Activated CD8-positive, alpha-beta T cell treated with anti-CD3 and anti-CD28 coated beads for 36 hours (primary cell): ENCODE results near the gene B3GNT7. TPM values are rescaled to one million over a fixed set of nuclear protein-coding genes. Genes with fewer than 3 reads are reported as not detected.
A peak's percentile ranks its signal among the peaks of the same experiment; 100 is the strongest.

ENCODE experiments used
- ATAC-seq: fragments of 200-7000 bp; cut with Tn5 transposase; one replicate; pipeline ENCODE4 v1.10.0; 2021; ENCODE audit warnings: mild to moderate bottlenecking, moderate library complexity
- CTCF ChIA-PET: fragments of 350-600 bp; sonication (Branson Sonifier 250); formaldehyde crosslinking; loops from one replicate; lab custom pipeline; 2021; ENCODE audit warnings: antibody characterized with exemption; lab: Charles Lee
- POLR2A ChIA-PET: fragments of 350-600 bp; sonication (Branson Sonifier 250); formaldehyde crosslinking; loops from one replicate; lab custom pipeline; 2021; ENCODE audit warnings: antibody characterized with exemption; lab: Charles Lee
- DNase-seq: peaks from one replicate; pipeline ENCODE4 v3.0.0-alpha.2; 2020
- H3K27ac Mint-ChIP-seq: one replicate; pipeline ENCODE4 v1.8.0; 2021; ENCODE audit warnings: mild to moderate bottlenecking, mixed read lengths
- H3K27me3 Mint-ChIP-seq: one replicate; pipeline ENCODE4 v1.8.0; 2021; ENCODE audit warnings: mixed read lengths
- H3K36me3 Mint-ChIP-seq: one replicate; pipeline ENCODE4 v1.8.0; 2021; ENCODE audit warnings: low read depth, mixed read lengths
- H3K4me1 Mint-ChIP-seq: one replicate; pipeline ENCODE4 v1.8.0; 2021; ENCODE audit warnings: low read depth, mixed read lengths
- H3K4me3 Mint-ChIP-seq: one replicate; pipeline ENCODE4 v1.8.0; 2021; ENCODE audit warnings: mild to moderate bottlenecking, moderate library complexity, mixed read lengths
- H3K9me3 Mint-ChIP-seq: one replicate; pipeline ENCODE4 v1.8.0; 2021; ENCODE audit warnings: mixed read lengths
- intact Hi-C: fragments of 100-400 bp; cut with micrococcal nuclease; formaldehyde crosslinking; loops from one replicate; pipeline ENCODE4 v1.10.0; 2022
- total RNA-seq, 2 experiments: library from RNA; stranded (reverse); gene quantifications; one replicate each; pipeline ENCODE4 v1.2.3, GENCODE V29; 2021
- TF ChIP-seq, protein P1 (sequence below): fragments of 200-600 bp; IDR thresholded peaks from one replicate; pipeline ENCODE4 v1.8.0; 2022; ENCODE audit warnings: antibody characterized with exemption, mild to moderate bottlenecking

The B3GNT7 gene, protein sequence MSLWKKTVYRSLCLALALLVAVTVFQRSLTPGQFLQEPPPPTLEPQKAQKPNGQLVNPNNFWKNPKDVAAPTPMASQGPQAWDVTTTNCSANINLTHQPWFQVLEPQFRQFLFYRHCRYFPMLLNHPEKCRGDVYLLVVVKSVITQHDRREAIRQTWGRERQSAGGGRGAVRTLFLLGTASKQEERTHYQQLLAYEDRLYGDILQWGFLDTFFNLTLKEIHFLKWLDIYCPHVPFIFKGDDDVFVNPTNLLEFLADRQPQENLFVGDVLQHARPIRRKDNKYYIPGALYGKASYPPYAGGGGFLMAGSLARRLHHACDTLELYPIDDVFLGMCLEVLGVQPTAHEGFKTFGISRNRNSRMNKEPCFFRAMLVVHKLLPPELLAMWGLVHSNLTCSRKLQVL
- under 1 TPM in 1 of 2 experiments, not detected in 1; 0.29 TPM for total RNA-seq

DNA sequence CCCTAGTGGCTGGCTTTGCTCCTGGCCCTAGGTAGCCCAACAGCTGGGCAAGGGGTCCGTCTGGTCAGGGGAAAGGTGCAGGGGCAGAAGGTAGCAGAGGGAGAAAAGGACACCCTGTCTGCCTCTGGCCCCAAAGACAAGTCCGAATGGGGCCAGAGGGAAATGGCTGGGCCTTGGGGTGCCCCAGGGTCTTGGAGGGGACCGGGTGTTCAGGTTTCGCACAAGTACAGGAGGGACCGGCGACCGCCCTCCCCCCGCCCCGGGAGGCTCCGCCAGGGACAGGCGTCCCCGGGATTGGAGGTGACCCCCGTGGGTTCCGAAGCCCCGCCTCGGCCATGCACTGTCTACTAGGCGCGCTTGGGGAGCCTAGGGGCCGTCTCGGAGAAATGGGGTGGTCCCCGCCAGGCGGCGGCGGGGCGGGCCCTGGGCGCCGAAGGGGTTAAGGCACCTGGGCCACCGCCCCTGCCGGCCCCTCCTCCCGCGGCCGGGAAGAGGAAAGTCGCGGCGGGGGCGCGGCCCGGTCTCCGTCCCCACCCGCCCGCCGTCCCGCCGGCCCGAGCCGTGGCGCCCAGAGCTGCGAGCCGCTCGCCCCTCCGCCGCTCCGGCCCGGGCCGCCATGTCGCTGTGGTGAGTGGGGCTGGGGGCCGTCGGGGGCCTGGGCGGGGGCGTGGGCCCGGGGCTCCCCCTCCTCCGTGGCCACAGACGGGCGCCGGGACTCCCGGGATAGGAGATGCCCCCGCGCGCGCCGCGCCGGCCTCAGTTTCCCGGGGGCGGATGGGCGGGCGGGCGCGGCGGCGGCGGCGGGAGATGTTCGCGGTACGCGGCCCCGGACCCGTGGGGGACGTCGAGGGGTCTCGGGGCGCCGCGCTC lies at the start of gene B3GNT7:
B3GNT7 (plus strand) TSS at position 523 of the 870 bp plus-strand sequence; CDS start at position 617, 94 bp downstream.
- POLR2A ChIA-PET, result interaction anchor here (1.6 kb wide), 1 partner anchor 56 kb away, joined by 4 read pairs; no protein-coding TSS in a partner anchor
- peak within 1 kb of the TSS; percentile 50 for H3K4me3 Mint-ChIP-seq
- peak; percentile 6 for ATAC-seq

DNA sequence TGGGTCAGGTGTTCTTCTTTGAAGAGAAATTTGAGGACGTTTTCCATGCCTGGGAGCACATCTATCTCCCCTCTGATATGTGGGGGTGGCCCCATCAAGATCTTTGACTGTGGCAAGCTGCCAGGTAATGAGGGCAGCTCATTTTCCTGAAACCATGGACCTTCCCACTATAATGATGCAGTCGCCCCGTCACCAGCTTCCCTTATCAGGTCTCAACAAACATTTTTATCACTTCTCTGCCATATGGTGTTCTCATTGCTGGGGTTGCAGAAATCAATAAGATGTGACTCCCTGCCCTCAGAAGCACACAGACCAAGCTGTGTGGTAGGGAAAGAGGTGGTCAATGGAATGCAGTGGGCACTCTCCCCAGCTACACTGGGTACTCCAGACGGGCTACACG lies 48.4 kb upstream of the B3GNT7 start:
- intact Hi-C loops, result no loop called here
- ATAC-seq (no peak), DNase-seq (no peak)
- CTCF ChIA-PET, result interaction anchor here (0.8 kb wide), 1 partner anchor 15 kb away, joined by 3 read pairs; no protein-coding TSS in a partner anchor
- Mint-ChIP-seq H3K36me3 (no peaks in the 10 kb centered on the region), H3K27me3 (no peaks in the 10 kb centered on the region), H3K4me3 (no peak overlapping the region), H3K4me1 (no peaks in the 10 kb centered on the region), H3K27ac (no peak overlapping the region), H3K9me3 (no peaks in the 10 kb centered on the region)
- POLR2A ChIA-PET, result no interaction called here
- TF ChIP-seq, protein P1, sequence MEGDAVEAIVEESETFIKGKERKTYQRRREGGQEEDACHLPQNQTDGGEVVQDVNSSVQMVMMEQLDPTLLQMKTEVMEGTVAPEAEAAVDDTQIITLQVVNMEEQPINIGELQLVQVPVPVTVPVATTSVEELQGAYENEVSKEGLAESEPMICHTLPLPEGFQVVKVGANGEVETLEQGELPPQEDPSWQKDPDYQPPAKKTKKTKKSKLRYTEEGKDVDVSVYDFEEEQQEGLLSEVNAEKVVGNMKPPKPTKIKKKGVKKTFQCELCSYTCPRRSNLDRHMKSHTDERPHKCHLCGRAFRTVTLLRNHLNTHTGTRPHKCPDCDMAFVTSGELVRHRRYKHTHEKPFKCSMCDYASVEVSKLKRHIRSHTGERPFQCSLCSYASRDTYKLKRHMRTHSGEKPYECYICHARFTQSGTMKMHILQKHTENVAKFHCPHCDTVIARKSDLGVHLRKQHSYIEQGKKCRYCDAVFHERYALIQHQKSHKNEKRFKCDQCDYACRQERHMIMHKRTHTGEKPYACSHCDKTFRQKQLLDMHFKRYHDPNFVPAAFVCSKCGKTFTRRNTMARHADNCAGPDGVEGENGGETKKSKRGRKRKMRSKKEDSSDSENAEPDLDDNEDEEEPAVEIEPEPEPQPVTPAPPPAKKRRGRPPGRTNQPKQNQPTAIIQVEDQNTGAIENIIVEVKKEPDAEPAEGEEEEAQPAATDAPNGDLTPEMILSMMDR, result no peak

More for the DNA sequence above, at the start of gene B3GNT7:
- CTCF ChIA-PET, result interaction anchor here (1.2 to 3.4 kb wide), 2 partner anchors 11 to 168 kb away, joined by 3 to 12 read pairs; no protein-coding TSS in a partner anchor
- H3K27me3 Mint-ChIP-seq, result peaks cover 23% of the 10 kb centered on the region
- no peak for DNase-seq
- H3K36me3 Mint-ChIP-seq, result no peaks in the 10 kb centered on the region
- intact Hi-C loops, result no loop called here
- H3K27ac Mint-ChIP-seq, result peak within 1 kb of the TSS; percentile 46
- TF ChIP-seq, protein P1, result no peak
- H3K9me3 Mint-ChIP-seq, result no peaks in the 10 kb centered on the region
- H3K4me1 Mint-ChIP-seq, result peaks cover 21% of the 10 kb centered on the region

DNA sequence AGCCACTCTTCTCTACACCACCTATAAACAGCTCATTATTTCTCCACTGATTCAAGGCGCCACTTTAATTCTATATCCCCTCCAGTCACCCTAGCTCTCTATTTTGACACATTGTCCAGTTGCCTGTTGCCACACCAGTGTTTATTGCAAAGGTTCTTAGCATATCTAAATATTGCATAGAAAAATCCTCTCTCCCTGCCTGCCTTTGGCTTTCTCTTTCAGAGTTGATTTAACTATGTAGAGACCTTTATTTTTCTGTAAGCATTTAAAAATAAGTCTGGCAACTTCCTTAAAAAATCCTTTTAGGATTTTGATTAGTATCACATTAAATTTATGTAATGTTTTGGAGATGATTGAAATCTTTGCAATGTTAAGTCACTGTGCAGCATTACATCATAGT lies 47.9 kb upstream of the B3GNT7 start:
- Mint-ChIP-seq H3K4me3 (no peak overlapping the region), H3K27ac (no peak overlapping the region), H3K4me1 (no peaks in the 10 kb centered on the region), H3K36me3 (no peaks in the 10 kb centered on the region), H3K9me3 (no peaks in the 10 kb centered on the region), H3K27me3 (no peaks in the 10 kb centered on the region)
- DNase-seq (no peak), ATAC-seq (no peak)
- ChIA-PET CTCF (interaction anchor here (0.8 kb wide), 1 partner anchor 14 kb away, joined by 3 read pairs; no protein-coding TSS in a partner anchor), POLR2A (no interaction called here)
- TF ChIP-seq, protein P1, result no peak
- intact Hi-C loops, result no loop called here

DNA sequence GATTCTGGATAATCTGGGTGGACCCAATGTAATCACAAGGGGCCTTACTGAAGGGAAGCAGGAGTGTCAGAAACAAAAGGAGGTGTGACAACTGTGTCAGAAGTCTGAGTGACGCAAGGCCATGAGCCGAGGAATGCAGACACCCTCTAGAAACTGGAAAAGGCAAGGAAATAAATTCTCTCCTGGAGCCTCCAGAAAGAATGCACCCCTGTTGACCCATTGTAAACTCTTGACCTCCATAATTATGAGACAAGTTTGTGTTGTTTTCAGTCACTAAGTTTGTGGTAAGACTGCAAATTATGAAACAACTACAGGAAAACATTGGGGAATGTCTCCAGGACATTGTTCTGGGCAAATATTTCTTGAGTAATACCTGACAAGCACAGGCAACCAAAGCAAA lies 47.3 kb upstream of the B3GNT7 start:
- intact Hi-C loops, result no loop called here
- CTCF ChIA-PET, result no interaction called here
- ATAC-seq (no peak), DNase-seq (no peak)
- no peaks in the 10 kb centered on the region for H3K9me3 Mint-ChIP-seq
- no peaks in the 10 kb centered on the region for H3K4me1 Mint-ChIP-seq
- no peak overlapping the region for H3K27ac Mint-ChIP-seq
- no peaks in the 10 kb centered on the region for H3K27me3 Mint-ChIP-seq
- no peak overlapping the region for H3K4me3 Mint-ChIP-seq
- TF ChIP-seq, protein P1, result no peak
- no peaks in the 10 kb centered on the region for H3K36me3 Mint-ChIP-seq
- POLR2A ChIA-PET, result no interaction called here
